HG03378 (cell line): ENCODE measurements around the gene P4HTM.
"Not testable (repeated sequence)": the region's sequence is repeated elsewhere in the genome, so short reads cannot be mapped to it uniquely, and the experiment has no call there.

ENCODE experiments used
- ATAC-seq: cut with Tn5 transposase; IDR thresholded peaks from one replicate; pipeline ENCODE4 v1.9.1; 2021; ENCODE audit warnings: mild to moderate bottlenecking, moderate library complexity; ENCODE audit not compliant: unreplicated experiment

P4HTM gene

GRCh38 chr3:49007771-49008528 is 17.9 kb downstream of the P4HTM start:
- peak; percentile 22 for ATAC-seq

- not testable (repeated sequence) for ATAC-seq
Observed at GRCh38 chr3:49008627-49009026, 18.6 kb downstream of the P4HTM start.

GRCh38 chr3:49009396-49009795 is 19.4 kb downstream of the P4HTM start:
- no peak for ATAC-seq

DNA sequence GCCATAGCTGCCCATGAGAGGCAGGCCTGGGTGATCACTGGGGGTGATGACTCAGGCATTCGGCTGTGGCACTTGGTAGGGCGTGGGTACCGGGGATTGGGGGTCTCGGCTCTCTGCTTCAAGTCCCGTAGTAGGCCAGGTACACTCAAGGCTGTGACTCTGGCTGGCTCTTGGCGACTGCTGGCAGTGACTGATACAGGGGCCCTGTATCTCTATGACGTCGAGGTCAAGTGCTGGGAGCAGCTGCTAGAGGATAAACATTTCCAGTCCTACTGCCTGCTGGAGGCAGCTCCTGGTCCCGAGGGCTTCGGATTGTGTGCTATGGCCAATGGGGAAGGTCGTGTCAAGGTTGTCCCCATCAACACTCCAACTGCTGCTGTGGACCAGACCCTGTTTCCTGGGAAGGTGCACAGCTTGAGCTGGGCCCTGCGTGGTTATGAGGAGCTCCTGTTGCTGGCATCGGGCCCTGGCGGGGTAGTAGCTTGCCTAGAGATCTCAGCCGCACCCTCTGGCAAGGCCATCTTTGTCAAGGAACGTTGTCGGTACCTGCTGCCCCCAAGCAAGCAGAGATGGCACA is 22.5 kb downstream of the P4HTM start:
- ATAC-seq: no peak

- no peak for ATAC-seq
Observed at GRCh38 chr3:49013113-49013737, 23.2 kb downstream of the P4HTM start.

DNA sequence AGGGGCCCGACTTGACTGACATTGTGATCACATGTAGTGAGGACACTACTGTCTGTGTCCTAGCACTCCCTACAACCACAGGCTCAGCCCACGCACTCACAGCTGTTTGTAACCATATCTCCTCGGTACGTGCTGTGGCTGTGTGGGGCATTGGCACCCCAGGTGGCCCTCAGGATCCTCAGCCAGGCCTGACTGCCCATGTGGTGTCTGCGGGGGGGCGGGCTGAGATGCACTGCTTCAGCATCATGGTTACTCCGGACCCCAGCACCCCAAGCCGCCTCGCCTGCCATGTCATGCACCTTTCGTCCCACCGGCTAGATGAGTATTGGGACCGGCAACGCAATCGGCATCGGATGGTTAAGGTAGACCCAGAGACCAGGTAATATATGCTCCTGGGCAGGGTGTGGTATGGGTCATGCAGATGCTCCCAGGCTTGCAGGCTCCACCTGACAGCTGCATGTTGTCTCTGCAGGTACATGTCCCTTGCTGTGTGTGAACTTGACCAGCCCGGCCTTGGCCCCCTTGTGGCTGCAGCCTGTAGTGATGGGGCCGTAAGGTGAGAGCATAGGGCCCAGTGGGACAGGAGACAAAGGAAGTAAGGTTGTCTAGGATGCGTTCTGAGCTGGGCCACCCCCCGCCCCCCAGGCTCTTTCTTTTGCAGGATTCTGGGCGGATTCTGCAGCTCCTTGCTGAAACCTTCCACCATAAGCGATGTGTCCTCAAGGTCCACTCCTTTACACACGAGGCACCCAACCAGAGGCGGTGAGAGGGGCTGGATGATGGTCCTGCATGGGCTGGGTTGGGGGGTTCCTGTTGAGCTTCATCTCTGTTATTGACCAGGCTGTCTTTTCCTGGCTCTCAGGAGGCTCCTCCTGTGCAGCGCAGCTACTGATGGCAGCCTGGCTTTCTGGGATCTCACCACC is 24.0 kb downstream of the P4HTM start:
- no peak for ATAC-seq

- no peak for ATAC-seq
Observed at GRCh38 chr3:49015072-49015471, 25.0 kb downstream of the P4HTM start.

- no peak for ATAC-seq
Observed at GRCh38 chr3:49015765-49016164, 25.7 kb downstream of the P4HTM start.

GRCh38 chr3:49016414-49017228 is 26.6 kb downstream of the P4HTM start:
- ATAC-seq: no peak

DNA sequence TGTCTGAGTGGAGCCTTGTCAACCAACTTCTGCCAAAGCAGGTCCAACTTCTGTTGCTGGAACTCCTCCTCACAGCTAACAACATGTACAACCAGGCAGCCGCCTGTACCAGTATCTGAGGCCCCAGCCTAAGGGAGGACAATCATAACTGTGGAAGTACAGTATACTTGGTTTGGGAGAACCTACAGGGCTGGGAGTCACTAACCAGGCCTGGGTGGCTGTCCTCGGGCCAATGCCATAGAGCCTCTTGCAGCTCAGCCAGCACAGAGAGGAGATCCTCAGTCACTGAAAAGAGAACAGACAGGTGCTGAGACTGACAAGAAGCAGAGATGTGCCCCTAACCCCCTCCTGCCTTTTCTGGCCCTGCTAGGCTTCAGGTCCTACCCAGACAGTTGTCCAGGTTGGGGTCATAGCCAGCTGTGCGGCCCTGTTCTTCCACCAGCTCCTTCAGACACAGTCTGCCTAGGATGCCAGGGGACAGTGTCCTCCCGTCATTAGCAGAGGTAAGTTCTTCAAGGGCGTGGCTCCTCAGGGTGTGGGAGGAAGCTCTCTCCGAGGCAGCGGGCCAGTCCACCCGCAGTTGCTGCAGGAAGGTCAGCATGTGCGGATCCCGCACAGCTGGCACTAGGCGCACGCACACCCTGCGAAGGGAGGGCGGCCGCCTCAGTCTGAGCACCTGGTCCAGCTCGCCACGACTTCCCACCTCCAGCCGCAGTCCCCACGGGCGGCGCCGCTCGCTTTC is 27.4 kb downstream of the P4HTM start:
- no peak for ATAC-seq

- no peak for ATAC-seq
Observed at GRCh38 chr3:49017971-49018706, 28.1 kb downstream of the P4HTM start, which contains the start of gene DALRD3. DALRD3 (minus strand) TSS chr3:49018580; CDS start chr3:49018564, 16 bp downstream.

DNA sequence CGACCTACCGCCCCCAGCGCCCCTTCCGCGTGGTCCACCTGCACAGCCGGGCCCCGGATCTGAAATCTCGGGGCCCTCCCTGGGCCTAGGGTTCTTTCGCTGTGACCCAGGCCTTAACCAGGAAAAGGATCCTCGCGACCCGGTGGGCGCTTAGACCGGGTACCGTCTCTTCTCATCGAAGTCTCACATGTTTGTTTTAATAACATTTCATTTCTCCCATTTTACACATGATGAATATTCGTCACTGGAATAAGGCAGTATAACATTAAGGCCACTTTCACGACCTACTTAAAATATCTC is 28.6 kb downstream of the P4HTM start:
- no peak for ATAC-seq

- ATAC-seq: no peak
Observed at GRCh38 chr3:49019941-49020329, 29.9 kb downstream of the P4HTM start.

GRCh38 chr3:49020330-49021212 is 30.5 kb downstream of the P4HTM start:
- no peak for ATAC-seq

GRCh38 chr3:49021213-49021812 is 31.3 kb downstream of the P4HTM start:
- peak; percentile 39 for ATAC-seq

GRCh38 chr3:49021813-49022687 is 32.0 kb downstream of the P4HTM start, which contains the start of gene NDUFAF3:
NDUFAF3 (plus strand) TSS chr3:49022121; CDS start chr3:49022145, 24 bp downstream.
- ATAC-seq: peak; percentile 45
